ENCODE measurements around the gene TAF3.

TAF3 gene

DNA sequence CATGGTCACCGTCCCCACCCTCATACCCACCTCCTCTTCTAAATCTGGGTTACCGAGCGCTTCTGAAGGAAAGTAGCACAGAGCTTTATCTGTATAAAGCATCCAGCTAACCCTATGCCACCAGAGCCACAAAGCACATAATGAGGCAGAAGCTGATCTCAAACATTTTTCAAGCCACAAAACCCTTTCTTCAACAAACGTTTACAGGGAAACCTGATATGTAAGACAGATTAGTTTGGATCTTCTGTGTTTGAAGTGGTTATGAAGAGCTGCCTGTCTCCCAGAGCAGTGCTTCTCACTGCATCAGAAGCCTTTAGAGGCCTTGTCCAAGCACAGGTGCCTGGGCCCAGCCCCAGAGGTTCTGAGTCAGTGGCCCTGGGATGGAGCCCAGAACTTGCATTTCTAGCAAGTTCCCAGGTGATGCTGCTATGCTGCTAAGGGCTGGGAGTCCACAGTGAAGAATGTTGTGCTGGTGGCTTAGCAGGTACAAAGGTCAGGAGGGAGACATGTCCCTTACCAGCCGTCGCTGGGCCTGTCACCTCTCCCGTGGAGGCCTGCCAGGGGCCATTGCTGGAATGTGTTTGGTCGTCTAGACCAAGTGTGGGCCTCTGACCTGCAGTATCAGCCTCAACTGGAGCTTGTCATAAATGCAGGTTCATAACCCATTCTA lies 90.4 kb downstream of the TAF3 start:
- DNase-seq (ENCODE audit: low read depth, low spot score), result peak; percentile 93
- no peak overlapping the region for H3K4me3 ChIP-seq (ENCODE audit: low read length)

DNA sequence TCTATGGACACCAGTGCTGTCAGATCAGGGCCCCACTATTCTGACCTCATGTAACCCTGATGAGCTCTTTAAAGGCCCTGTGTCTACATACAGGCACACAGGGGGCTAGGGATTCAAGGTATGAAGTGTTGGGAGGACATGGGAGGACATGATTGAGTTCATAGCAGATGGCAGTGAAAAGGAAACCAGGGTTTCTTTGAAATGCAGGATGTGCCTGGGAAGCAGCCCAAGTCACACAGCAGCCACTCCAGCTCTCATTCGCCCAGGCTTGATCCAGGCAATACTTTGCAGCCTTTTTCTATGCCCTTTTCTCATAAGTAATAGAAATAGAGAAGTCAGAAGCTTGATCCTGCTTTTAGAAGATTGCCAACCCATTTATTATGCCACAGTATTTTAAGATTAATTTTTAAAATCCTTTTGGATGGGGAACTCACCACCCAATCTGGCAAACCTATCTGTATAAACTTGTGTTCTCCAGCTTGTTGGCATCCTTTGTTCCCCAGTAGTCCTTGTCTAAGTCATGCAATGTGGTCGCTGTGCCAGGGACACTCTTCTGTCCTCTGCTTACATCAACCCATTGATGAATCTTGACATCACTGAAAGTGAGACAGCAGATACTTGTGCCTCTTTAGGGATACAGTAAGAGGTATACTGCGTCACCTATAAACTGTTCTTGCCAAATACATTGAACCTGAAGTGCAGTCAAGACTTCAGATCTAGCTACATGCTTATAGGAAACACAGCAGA lies 95.0 kb downstream of the TAF3 start:
- peak; percentile 5 for DNase-seq (ENCODE audit: low read depth, low spot score)

DNA sequence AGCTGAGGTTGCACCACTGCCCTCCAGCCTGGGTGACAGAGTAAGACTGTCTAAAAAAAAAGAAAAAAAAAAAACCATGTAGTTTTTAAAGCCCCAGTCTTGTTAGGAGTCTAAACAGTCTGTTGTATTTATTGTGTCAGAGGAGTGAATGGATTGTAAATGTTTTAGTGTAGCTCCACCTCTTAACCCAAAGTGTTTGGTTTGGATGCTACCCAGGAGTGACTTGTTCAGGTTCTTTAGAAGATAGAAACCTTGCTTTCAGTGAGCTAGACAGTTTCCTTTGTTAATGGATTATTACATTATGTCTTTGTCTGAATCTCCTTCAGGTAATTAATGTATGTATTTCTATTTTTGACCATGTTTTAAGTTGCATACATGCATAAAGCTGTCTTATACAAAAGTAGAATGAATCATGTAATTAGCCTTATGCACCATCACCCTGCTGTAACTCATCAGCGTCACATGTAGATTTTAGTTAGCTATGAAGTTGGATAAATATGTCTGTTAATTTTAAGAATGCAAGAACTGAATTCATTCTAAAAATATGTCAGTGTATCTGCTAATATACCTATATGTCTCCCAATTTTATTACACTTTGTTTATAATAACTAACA lies 97.7 kb downstream of the TAF3 start:
- no peak for DNase-seq (ENCODE audit: low read depth, low spot score)

More for the DNA sequence above, 95.0 kb downstream of the TAF3 start:
- H3K4me3 ChIP-seq (ENCODE audit: low read length), result no peak overlapping the region

DNA sequence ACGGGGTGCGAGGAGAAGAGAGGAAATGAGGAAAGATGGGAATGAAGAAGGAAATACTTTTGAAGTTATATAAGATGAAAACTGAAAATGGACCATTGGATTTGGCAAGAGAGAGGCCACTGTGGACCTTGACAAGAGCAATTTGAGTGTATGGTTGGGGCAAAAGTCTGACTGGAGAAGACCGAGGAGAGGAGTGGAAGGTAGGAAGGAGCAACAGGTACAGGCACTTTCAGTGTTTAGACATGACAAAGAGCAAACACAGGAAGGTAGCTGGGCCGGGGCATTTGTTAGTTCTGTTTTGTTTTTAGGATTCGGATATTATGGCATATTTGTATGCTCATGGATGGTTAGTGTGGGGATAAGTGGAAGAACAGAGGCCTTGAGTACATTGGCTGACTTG lies 99.4 kb downstream of the TAF3 start:
- H3K4me3 ChIP-seq (ENCODE audit: low read length), result no peak overlapping the region

More for the DNA sequence above, 97.7 kb downstream of the TAF3 start:
- no peak overlapping the region for H3K4me3 ChIP-seq (ENCODE audit: low read length)

DNA sequence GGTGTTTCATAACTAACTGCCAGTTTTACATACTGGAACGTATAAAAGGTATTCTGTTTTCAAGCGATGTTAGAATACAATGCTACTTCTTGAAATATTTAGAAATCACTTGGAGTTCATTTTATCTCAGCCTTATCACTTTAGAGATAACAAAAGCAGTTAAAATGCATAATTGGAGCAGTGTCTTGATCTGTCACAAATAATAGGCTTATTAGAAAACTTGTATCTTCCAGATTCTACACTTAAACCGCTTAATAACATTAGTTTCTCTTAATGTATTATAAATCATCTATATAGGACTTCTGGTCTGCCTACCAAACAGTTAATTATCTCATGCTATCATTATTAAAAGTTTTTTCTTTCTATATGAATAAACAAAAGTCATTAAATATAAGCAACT lies 104.4 kb downstream of the TAF3 start:
- DNase-seq (ENCODE audit: low read depth, low spot score), result no peak
- no peak overlapping the region for H3K4me3 ChIP-seq (ENCODE audit: low read length)

More for the DNA sequence above, 99.4 kb downstream of the TAF3 start:
- DNase-seq (ENCODE audit: low read depth, low spot score), result no peak

DNA sequence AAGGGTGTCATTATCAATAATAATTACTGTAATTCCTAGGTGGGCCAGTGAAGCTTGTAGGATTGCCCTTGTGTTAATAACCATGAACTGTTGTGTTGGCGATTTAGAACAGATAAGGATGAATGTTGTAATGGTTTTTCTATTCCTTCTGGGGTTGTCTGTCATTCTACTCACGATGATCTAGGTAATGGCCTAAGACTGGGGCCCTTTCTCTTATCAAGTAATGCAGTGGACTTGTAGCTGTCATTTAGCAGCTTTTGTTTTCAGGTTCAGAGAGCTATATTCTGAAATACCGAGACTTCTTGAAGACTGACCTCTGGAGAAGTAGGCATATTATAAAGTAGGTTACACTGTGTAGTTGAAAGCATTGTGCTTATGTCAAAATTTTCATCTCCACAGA lies 110.2 kb downstream of the TAF3 start:
- no peak overlapping the region for H3K4me3 ChIP-seq (ENCODE audit: low read length)
- DNase-seq (ENCODE audit: low read depth, low spot score), result no peak

DNA sequence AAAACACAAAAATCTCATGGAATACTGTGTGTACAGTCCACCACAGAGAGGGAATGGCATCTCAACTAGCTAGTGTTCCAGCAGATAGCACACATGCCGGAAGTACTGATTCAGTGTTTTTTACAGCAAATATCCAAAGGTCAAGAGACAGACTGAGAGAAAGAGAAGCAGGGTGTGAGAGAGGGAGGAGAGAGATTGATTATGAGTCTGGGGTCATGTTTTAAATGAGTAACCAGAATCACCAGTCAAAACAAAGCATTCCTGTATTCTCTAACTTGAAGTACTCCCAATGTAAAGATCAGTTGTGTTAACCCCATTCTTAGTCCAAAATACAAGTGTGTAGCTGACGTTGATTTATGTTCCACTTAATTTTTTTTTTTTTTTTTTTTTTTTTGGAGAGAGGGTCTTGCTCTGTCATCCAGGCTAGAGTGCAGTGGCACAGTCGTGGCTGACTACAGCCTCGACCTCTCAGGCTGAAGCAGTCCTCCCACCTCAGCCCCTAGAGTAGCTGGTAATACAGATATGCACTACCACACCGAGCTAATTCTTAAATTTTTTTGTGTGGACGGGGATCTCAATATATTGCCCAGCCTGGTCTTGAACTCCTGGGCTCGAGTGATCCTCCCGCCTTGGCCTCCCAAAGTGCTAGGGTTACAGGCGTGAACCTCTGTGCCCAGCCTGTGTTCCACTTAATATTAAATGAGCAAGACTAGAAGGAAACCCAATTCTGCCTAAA lies 114.2 kb downstream of the TAF3 start:
- DNase-seq (ENCODE audit: low read depth, low spot score), result no peak
- no peak overlapping the region for H3K4me3 ChIP-seq (ENCODE audit: low read length)

DNA sequence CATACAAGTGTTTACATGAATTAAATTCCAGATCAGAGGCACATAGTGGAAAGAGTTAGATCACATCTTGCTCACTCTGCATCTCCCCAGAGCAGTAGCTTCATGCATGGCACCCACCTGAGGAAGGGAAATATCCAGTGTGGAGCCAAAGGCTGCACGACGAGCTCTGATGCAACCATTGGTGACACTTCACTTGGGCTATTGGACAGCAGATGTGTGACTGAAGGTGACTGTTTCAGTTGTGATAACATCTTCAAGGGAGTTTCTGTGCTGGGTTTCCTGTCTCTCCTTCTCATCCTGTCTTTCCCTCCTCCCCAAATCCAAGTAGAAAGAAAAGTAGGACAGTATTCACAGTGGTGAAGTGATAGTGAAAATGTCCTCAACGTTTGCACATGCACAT lies 115.0 kb downstream of the TAF3 start:
- DNase-seq (ENCODE audit: low read depth, low spot score), result no peak
- no peak overlapping the region for H3K4me3 ChIP-seq (ENCODE audit: low read length)

DNA sequence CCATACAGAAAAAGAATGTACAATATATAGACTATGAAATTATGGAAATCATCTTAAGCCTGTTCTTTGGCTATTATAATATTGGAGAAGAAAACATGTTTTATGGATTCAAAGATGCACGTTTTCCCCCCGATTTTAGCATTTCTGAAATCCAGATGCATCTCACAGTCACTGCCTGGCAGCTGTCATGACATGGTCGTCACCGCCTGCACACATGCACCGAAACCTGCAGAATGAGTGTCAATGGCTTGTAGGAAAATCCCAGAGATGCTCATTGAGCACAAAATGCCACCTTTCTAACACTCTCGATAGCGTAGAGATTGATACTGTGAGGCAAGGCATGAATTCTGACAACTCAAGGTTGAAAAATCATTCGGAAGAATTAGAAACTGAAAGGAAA lies 115.5 kb downstream of the TAF3 start:
- no peak for DNase-seq (ENCODE audit: low read depth, low spot score)
- no peak overlapping the region for H3K4me3 ChIP-seq (ENCODE audit: low read length)

DNA sequence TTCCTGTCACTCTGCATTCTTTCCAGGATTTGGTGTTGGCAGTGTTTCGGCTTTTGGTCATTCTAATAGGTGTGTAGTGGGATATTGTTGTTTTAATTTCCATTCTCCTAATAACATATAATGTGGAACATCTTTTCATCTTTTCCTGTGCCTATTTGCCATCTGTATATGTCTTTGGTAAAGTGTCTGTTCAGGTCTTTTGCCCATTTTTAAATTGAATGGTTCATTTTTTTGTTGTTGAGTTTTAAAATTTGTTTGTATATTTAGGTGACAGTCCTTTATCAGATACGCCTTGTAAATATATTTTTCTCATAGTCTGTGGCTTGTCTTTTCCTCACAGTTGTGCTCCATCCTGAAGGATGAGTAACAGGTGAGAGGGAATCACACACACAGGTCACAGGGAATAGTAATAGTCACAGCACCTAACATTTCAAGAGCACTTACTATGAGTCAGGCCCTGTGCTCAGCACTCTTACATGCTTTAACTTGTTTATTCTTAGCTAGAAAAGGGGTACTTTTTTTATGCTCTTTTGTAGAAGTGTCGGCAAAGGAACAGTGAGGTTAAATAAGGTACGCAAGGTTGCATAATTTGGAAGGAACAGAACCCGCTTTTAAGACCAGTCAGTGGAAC lies 119.1 kb downstream of the TAF3 start:
- no peak for DNase-seq (ENCODE audit: low read depth, low spot score)
- no peak overlapping the region for H3K4me3 ChIP-seq (ENCODE audit: low read length)

DNA sequence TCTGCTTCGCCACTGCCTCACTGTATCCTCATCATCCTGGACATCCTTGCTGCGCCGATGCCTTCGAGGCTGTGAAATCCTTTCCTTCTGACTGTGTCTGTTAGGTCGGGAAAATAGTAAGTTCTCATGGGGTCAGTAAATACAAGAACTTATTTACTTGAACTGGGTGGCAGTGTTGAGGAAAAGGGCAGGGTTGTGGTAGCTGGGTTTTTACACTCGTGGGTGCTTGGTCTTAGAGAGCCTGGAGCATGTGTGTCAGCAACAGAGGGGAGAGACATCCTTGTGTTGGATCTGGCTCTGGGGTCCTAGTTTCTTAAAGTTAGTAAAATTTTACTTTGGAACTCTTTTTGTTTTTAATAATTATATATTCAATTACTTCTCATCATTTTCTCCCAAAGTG lies 123.3 kb downstream of the TAF3 start:
- no peak for DNase-seq (ENCODE audit: low read depth, low spot score)

DNA sequence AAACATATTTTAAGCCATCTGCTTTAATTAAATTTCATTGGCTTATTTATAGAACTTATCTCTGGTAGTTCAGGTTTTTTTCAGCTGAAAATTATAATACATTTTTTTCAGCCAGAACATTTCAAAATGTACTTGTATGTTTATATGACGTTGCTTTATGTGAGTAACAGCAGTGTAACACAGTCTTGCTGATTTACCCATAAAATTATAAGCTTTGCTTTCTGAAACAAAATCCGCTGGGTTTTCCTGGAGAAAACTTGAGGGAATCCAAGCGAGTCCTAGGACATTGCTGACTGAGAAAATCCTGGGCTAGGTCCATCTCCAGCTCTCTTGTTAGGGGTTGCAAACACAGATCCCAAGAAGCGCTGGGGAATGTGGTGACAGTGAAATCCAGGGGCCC lies 124.0 kb downstream of the TAF3 start:
- DNase-seq (ENCODE audit: low read depth, low spot score), result no peak
- no peak overlapping the region for H3K4me3 ChIP-seq (ENCODE audit: low read length)

More for the DNA sequence above, 123.3 kb downstream of the TAF3 start:
- no peak overlapping the region for H3K4me3 ChIP-seq (ENCODE audit: low read length)

DNA sequence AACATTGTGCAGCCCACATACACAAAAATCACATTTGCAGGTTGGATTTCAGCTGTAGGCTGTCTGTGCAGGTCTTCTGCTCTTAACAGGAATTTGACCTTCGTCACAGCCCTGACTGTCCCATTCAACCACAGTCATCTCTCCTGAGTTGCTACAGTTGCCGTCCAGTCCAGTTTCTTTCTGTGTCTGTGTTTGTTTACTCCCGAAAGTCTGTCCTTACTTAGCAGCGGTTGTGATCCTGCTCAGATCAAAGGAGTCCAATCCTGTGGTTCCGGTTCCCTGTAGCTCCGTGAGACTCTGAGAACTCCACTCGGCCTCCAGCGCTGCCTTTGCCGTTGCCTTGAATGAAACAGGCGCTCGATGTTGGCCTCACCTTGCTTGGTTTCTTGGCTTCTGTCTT lies 124.6 kb downstream of the TAF3 start:
- DNase-seq (ENCODE audit: low read depth, low spot score), result no peak
- no peak overlapping the region for H3K4me3 ChIP-seq (ENCODE audit: low read length)

DNA sequence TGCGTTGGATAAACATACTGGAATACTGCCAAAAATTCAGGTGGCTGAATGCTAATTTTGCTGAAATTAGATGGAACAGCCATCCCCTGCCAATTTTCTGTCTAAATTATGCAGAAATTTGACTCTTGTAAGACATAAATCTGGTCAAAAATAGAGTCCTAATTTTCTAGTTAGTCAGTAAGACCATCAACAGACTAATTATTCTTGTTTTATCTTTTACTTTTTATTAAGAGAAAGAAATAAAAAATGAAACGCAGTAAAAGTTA lies 125.8 kb downstream of the TAF3 start:
- no peak overlapping the region for H3K4me3 ChIP-seq (ENCODE audit: low read length)
- no peak for DNase-seq (ENCODE audit: low read depth, low spot score)

DNA sequence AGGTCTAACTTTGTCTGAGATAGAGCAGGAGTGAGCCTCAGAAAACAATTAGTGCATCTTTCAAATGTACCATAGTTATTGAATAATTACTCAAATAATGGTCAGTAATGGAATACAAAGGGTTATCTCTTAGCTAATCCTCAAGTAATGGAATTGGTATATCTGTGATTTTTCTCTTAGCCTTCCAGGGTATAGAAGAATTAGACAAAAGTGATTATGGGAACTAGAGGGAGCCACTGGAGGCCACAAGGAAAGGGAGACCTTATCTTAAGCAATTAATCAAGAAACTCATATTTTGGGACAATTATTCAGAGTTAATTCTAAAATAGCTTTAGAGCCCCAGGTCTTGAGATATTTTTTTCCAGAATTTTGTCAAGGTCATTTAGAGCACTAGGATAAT lies 126.2 kb downstream of the TAF3 start:
- DNase-seq (ENCODE audit: low read depth, low spot score), result no peak
- no peak overlapping the region for H3K4me3 ChIP-seq (ENCODE audit: low read length)

DNA sequence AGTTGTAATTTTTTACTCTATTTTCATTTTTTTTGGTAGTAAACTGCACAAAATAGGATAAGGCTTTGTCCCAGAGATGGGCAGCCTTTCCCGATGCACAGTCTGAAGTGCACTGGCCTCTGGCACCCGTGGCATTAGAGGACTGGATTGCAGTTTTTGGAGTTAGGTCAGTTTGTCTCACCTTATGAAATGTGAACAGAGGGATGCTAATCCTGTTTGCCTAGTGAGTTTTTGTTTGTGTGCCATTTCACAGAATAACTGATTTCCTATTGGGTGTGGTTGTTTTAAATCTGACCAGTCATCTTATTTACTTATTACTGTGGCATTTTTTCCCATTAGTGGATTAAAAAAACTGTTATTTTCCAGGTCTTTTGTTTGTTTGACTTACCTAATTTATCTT lies 126.7 kb downstream of the TAF3 start:
- H3K4me3 ChIP-seq (ENCODE audit: low read length), result no peak overlapping the region
- no peak for DNase-seq (ENCODE audit: low read depth, low spot score)

DNA sequence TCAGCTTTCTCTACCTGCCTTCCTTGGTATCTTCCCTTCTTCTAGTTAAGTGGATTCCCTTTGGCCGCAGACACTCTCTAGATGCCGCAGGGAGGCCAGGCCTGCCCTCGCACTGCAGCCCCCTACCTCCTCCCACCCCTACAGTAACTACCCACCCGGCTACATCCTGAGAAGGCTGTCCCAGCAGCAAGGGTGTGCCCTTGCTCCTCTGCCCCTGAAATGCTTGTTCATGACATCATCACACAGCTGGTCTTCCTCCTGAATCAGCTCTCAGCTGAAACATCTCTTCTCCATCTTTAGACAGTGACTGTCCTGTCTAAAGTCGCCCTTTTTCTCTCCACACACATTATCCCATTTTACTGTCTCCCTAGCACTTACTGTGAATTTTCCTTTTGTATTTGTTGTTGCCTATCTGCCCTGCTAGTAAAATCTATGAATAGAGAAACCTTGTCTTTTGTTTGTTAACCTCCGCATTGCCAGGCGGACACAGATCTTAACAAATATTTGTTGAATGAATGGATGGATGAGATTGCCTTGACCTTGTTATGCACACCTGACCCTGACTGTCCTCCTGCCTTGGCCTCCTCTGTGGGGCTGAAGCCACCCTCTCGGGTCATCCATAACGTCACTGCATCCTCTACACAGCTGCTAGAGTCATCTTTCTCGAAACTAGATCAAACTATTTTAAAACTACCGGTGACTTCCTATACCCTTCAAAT lies 127.3 kb downstream of the TAF3 start:
- H3K4me3 ChIP-seq (ENCODE audit: low read length), result no peak overlapping the region
- DNase-seq (ENCODE audit: low read depth, low spot score), result no peak

DNA sequence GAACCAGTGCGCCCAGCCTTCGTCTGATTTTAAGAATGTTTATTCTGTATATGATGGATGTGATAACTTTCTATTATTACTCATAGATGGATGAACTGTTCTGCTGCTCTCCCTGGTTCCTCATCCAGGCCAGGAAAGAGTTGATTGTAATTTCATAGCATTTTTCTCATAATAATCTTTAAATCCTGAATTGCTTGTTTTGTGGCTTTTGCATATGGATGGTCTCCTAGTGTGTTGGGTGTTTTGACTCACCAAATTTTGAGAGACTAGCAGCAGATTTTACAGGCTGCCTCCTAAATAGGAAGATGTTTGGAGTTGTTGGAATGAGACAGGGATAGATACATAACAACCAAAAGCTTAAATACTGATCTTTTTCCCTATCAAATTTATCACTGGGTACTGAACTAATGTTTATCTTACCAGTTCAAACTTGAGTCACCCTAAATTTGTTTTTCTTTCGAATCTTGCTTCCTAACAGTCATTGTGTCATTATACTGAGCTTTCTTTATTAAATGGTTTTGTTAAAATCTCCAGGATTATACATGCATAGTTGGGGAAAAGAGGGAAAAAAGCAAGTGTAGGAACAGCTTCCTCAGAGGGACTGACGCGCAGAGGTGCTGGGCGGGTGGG lies 130.2 kb downstream of the TAF3 start:
- no peak for DNase-seq (ENCODE audit: low read depth, low spot score)
- H3K4me3 ChIP-seq (ENCODE audit: low read length), result no peak overlapping the region
